ENCODE results near the gene KCNG3.

KCNG3 gene, protein sequence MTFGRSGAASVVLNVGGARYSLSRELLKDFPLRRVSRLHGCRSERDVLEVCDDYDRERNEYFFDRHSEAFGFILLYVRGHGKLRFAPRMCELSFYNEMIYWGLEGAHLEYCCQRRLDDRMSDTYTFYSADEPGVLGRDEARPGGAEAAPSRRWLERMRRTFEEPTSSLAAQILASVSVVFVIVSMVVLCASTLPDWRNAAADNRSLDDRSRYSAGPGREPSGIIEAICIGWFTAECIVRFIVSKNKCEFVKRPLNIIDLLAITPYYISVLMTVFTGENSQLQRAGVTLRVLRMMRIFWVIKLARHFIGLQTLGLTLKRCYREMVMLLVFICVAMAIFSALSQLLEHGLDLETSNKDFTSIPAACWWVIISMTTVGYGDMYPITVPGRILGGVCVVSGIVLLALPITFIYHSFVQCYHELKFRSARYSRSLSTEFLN

GRCh38 chr2:42493468-42494354, at the start of gene KCNG3:
KCNG3 (minus strand) TSS chr2:42493982; CDS start chr2:42493501, 481 bp downstream.
- DNase-seq, result peak; percentile 27 to 74

GRCh38 chr2:42542871-42543270, 49.1 kb upstream of the KCNG3 start:
- no peak for DNase-seq

- DNase-seq, result no peak
Measured at GRCh38 chr2:42537493-42537892, 43.7 kb upstream of the KCNG3 start.

GRCh38 chr2:42532397-42532796, 38.6 kb upstream of the KCNG3 start:
- DNase-seq, result no peak

DNA sequence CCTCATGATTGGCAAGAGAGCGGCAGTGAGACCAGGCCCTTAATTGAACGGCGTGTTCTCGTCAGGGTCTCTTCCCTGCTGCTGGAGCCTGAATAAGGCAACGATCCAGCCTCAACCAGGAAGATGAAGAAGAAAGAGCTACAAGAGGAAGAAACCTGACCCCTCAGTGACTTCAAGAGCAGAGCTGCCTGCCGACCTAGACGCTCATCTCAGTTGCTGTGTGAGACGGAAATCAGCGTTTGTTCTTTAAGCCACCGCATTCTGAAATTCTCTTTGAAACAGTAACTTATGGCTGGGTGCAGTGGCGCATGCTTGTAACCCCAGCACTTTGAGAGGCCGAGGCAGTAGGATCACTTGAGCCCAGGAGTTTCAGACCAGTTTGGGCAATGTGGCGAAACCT, 29.6 kb upstream of the KCNG3 start:
- DNase-seq, result no peak

GRCh38 chr2:42522035-42522434, 28.3 kb upstream of the KCNG3 start:
- DNase-seq, result no peak

GRCh38 chr2:42519624-42520023, 25.8 kb upstream of the KCNG3 start:
- DNase-seq, result no peak

- no peak for DNase-seq
Measured at GRCh38 chr2:42516418-42516901, 22.7 kb upstream of the KCNG3 start.

- peak in 1 of 2 experiments; percentile 4 for DNase-seq
Measured at GRCh38 chr2:42513252-42513918, 19.6 kb upstream of the KCNG3 start.

GRCh38 chr2:42510608-42511243, 16.9 kb upstream of the KCNG3 start:
- no peak for DNase-seq

DNA sequence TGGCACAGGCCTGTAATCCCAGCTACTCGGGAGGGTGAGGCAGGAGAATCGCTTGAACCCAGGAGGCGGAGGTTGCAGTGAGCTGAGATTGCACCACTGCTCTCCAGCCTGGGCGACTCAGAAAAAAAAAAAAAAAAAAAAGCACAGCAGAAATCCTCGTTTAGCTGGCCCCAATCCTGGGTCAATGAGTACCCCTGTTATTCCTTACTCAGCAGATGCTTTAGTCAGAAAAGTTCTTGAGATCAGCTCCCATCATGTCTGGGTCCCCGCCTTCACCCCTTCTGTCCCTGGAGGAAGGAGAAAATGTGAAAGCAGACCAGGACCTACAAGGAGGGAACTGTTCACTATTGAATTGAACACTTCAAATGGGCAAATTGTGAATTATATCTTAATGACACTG, 16.4 kb upstream of the KCNG3 start:
- DNase-seq, result no peak

DNA sequence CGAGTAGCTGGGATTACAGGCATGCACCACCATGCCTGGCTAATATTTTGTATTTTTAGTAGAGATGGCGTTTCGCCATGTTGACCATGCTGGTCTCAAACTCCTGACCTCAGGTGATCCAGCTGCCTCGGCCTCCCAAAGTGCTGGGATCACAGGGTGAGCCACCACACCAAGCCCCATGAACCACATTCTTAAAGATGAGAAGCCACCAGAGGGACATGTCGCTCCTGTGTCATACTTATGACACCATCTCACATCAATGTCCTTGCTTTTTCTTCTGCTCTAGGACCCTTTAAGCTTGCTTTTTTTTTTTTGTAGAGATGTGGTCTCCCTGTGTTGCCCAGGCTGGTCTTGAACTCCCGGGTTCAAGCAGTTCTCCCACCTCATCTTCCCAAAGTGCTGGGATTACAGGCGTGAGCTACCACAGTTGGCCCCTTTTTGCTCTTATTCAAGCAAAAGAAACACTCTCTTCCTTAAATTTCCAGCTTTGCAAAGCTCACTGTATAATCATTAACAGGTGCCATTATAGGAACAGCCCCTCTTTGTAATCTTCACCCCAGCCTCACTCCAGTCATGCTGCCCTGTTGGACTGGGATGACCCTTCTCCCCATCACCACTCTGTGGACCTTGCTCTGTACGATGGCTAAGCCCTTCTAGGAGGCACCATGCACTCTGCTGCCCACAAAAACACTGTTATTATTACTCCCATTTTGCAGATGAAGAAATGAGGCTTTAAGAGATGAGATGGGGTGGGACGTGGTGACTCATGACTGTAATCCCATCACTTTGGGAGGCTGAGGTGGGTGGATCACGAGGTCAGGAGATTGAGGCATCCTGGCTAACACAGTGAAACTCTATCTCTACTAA, 10.8 kb upstream of the KCNG3 start:
- DNase-seq, result no peak

DNA sequence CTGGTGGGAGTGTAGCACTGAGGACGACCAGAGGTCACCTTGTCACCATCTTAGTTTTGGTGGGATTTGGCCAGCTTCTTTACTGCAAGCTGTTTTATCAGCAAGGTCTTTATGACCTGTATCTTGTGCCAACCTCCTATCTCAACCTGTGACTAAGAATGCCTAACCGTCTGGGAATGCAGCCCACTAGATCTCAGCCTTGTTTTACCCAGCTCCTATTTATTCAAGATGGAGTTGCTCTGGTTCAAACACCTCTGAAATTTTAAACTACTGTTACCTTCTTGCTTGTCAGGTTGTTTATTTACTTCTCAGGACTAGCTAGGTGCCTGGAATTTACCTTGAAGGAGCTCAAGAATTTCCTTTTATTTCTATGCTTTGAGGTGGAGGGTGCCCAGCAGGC, 9.5 kb upstream of the KCNG3 start:
- no peak for DNase-seq

DNA sequence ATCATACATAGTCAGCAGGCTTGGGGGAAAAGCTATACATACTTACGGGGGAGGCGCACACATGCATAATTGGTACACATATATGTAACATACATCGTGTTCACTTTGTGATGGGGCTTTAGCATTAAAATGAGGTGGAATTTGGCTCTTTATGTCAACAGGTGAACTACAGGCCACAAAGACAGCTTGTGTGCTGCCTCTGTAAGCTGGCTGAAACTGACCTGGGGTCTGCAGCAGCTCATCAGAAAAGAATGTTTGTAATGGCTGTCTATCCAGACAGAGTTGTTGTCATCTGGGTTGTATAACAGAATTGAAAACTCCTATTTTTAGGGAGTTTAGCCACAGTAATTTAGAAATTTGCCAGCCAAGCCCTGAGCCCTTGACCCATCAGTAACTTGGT, 4.7 kb upstream of the KCNG3 start:
- DNase-seq, result no peak

- DNase-seq, result no peak
Measured at GRCh38 chr2:42495611-42496010, 1.8 kb upstream of the KCNG3 start.

GRCh38 chr2:42495234-42495581, 1.4 kb upstream of the KCNG3 start:
- no peak for DNase-seq

GRCh38 chr2:42494355-42495233, 812 bp upstream of the KCNG3 start:
- peak; percentile 66 to 73 for DNase-seq

DNA sequence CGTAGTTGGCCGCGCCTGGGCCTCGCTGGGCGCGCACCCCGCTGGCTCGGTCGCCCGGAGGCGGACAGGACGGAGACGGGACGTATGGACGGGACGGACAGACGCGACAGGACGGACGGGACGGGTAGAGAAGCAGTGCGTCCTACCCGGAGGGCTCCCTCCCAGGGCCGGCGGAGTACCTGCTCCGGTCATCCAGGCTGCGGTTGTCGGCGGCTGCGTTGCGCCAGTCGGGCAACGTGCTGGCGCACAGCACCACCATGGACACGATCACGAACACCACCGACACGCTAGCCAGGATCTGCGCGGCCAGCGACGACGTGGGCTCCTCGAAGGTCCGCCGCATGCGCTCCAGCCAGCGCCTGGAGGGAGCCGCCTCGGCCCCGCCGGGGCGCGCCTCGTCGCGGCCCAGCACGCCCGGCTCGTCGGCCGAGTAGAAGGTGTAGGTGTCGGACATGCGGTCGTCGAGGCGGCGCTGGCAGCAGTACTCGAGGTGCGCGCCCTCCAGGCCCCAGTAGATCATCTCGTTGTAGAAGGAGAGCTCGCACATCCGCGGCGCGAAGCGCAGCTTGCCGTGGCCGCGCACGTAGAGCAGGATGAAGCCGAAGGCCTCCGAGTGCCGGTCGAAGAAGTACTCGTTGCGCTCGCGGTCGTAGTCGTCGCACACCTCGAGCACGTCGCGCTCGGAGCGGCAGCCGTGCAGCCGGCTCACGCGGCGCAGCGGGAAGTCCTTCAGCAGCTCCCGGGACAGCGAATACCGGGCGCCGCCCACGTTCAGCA, 903 bp downstream of the KCNG3 start:
- DNase-seq, result no peak

GRCh38 chr2:42488297-42488696, 5.5 kb downstream of the KCNG3 start:
- DNase-seq, result no peak
